ENCODE measurements around the gene IL9R. TPM values are rescaled to one million over a fixed set of nuclear protein-coding genes. Genes with fewer than 3 reads are reported as not detected.

Gene IL9R
- total and polyA plus RNA-seq, 2 donors (not counting 1 experiment from before 2014, with no cell fraction given), result 6.6 to 8.7 TPM

GRCh38 chrX:155959018-155959587, 38.4 kb upstream of the IL9R start:
- Mint-ChIP-seq H3K9me3 (ENCODE audit: insufficient read depth) (peaks cover 7% of the 10 kb centered on the region), H3K27me3 (no peaks in the 10 kb centered on the region), H3K4me3 (no peak overlapping the region), H3K4me1 (no peaks in the 10 kb centered on the region), H3K27ac (no peak overlapping the region)
- Histone ChIP-seq H3K9ac (ENCODE audit: low read length) (no peak overlapping the region), H3K79me2 (ENCODE audit: control insufficient read depth, insufficient read depth, low read length) (no peaks in the 10 kb centered on the region), H3K4me1 (ENCODE audit: control insufficient read depth in 2 of 2, insufficient read depth in 2 of 2, low read length in 2 of 2) (no peaks in the 10 kb centered on the region), H2AFZ (ENCODE audit: insufficient read depth, low read depth, low read length, poor library complexity, severe bottlenecking) (no peak overlapping the region), H3K4me3 (ENCODE audit: control extremely low read depth in 1 of 5, extremely low read depth in 1 of 5, insufficient read depth in 1 of 5, low read depth in 2 of 5, low read length in 4 of 5) (no peak overlapping the region), H3K27me3 (replicated peaks in 1 of 4; ENCODE audit: control extremely low read depth in 1 of 4, control insufficient read depth in 3 of 4, insufficient read depth in 4 of 4, low read length in 3 of 4) (no peaks in the 10 kb centered on the region), H3K27ac (ENCODE audit: low read length in 2 of 2) (no peak overlapping the region), H3K9me3 (ENCODE audit: control extremely low read depth in 1 of 3, control insufficient read depth in 2 of 3, insufficient read depth in 1 of 3, low read length in 2 of 3) (peaks cover 0 to 9% (median 3%) of the 10 kb centered on the region in 3 donors), H3K4me2 (replicated peaks; ENCODE audit: low read depth, low read length, poor library complexity, severe bottlenecking) (no peak overlapping the region), H3K36me3 (replicated peaks in 1 of 2; ENCODE audit: control extremely low read depth in 1 of 2, control insufficient read depth in 1 of 2, extremely low read depth in 1 of 2, insufficient read depth in 2 of 2, low read length in 1 of 2) (no peaks in the 10 kb centered on the region), H4K20me1 (ENCODE audit: control insufficient read depth, insufficient read depth, low read length, poor library complexity, severe bottlenecking) (no peaks in the 10 kb centered on the region)
- ChIA-PET CTCF (no interaction called here), POLR2A (no interaction called here)
- no peak for DNase-seq
- WGBS (ENCODE audit: insufficient coverage), result 80% methylated on average over 5 of the region's 5 CpGs
- TF ChIP-seq EZH2 (IDR thresholded peaks at IDR 0.05; ENCODE audit: borderline replicate concordance, insufficient read depth, low read depth, low read length, poor library complexity, severe bottlenecking) (no peak), CTCF (IDR thresholded peaks at IDR 0.05) (no peak)
- no peak for ATAC-seq (ENCODE audit: low read depth)
- intact Hi-C loops (cut with micrococcal nuclease), result no loop called here

- no peak for ATAC-seq (ENCODE audit: low read depth)
- H3K9ac ChIP-seq (ENCODE audit: low read length), result no peak overlapping the region
- no peaks in the 10 kb centered on the region for H3K27me3 Mint-ChIP-seq
- POLR2A ChIA-PET, result no interaction called here
- no peak overlapping the region for H2AFZ ChIP-seq (ENCODE audit: insufficient read depth, low read depth, low read length, poor library complexity, severe bottlenecking)
- CTCF ChIA-PET, result no interaction called here
- H3K27me3 ChIP-seq (replicated peaks in 1 of 4; ENCODE audit: control extremely low read depth in 1 of 4, control insufficient read depth in 3 of 4, insufficient read depth in 4 of 4, low read length in 3 of 4), result no peaks in the 10 kb centered on the region
- H3K9me3 ChIP-seq (ENCODE audit: control extremely low read depth in 1 of 3, control insufficient read depth in 2 of 3, insufficient read depth in 1 of 3, low read length in 2 of 3), result peaks cover 0 to 3% (median 0%) of the 10 kb centered on the region in 3 donors
- no peaks in the 10 kb centered on the region for H4K20me1 ChIP-seq (ENCODE audit: control insufficient read depth, insufficient read depth, low read length, poor library complexity, severe bottlenecking)
- no peaks in the 10 kb centered on the region for H3K4me1 Mint-ChIP-seq
- no CpG with 5 or more reads among the region's 1 CpG for WGBS (ENCODE audit: insufficient coverage)
- no peaks in the 10 kb centered on the region for H3K79me2 ChIP-seq (ENCODE audit: control insufficient read depth, insufficient read depth, low read length)
- TF ChIP-seq EZH2 (IDR thresholded peaks at IDR 0.05; ENCODE audit: borderline replicate concordance, insufficient read depth, low read depth, low read length, poor library complexity, severe bottlenecking) (no peak), CTCF (IDR thresholded peaks at IDR 0.05) (no peak)
- no peak overlapping the region for H3K4me2 ChIP-seq (replicated peaks; ENCODE audit: low read depth, low read length, poor library complexity, severe bottlenecking)
- H3K36me3 ChIP-seq (replicated peaks in 1 of 2; ENCODE audit: control extremely low read depth in 1 of 2, control insufficient read depth in 1 of 2, extremely low read depth in 1 of 2, insufficient read depth in 2 of 2, low read length in 1 of 2), result no peaks in the 10 kb centered on the region
- no peak overlapping the region for H3K27ac ChIP-seq (ENCODE audit: low read length in 2 of 2)
- no peaks in the 10 kb centered on the region for H3K4me1 ChIP-seq (ENCODE audit: control insufficient read depth in 2 of 2, insufficient read depth in 2 of 2, low read length in 2 of 2)
- no peak overlapping the region for H3K27ac Mint-ChIP-seq
- H3K9me3 Mint-ChIP-seq (ENCODE audit: insufficient read depth), result peaks cover 6% of the 10 kb centered on the region
- intact Hi-C loops (cut with micrococcal nuclease), result no loop called here
- H3K4me3 ChIP-seq (ENCODE audit: control extremely low read depth in 1 of 5, extremely low read depth in 1 of 5, insufficient read depth in 1 of 5, low read depth in 2 of 5, low read length in 4 of 5), result no peak overlapping the region
- no peak for DNase-seq
- no peak overlapping the region for H3K4me3 Mint-ChIP-seq
Observed at GRCh38 chrX:155962906-155963305, 34.6 kb upstream of the IL9R start.

All from B cell (primary cell).